T1000 (cell line): Measurements from ENCODE around the gene METAP2.

ENCODE experiments used
- DNase-seq: peaks from one replicate; lab custom pipeline; 2025; ENCODE audit warnings: mixed read lengths; lab: John Stamatoyannopoulos, UW

The METAP2 gene

GRCh38 chr12:95513599-95513998, 39.6 kb downstream of the METAP2 start:
- no peak for DNase-seq

GRCh38 chr12:95515197-95515596, 41.2 kb downstream of the METAP2 start:
- no peak for DNase-seq

- DNase-seq = no peak
Measured at GRCh38 chr12:95516757-95517156, 42.8 kb downstream of the METAP2 start.

GRCh38 chr12:95517246-95517645, 43.3 kb downstream of the METAP2 start:
- DNase-seq = no peak

GRCh38 chr12:95518944-95519343, 45.0 kb downstream of the METAP2 start:
- no peak for DNase-seq

GRCh38 chr12:95520816-95521215, 46.9 kb downstream of the METAP2 start:
- DNase-seq = no peak

GRCh38 chr12:95522692-95523091, 48.7 kb downstream of the METAP2 start:
- no peak for DNase-seq

- DNase-seq = no peak
Measured at GRCh38 chr12:95528431-95528830, 54.5 kb downstream of the METAP2 start.

- DNase-seq = no peak
Measured at GRCh38 chr12:95529693-95530225, 55.8 kb downstream of the METAP2 start.

- no peak for DNase-seq
Measured at GRCh38 chr12:95532851-95533250, 58.9 kb downstream of the METAP2 start.

GRCh38 chr12:95533985-95534384, 60.0 kb downstream of the METAP2 start:
- DNase-seq = no peak

- no peak for DNase-seq
Measured at GRCh38 chr12:95538006-95538405, 64.1 kb downstream of the METAP2 start.

- no peak for DNase-seq
Measured at GRCh38 chr12:95538656-95539055, 64.7 kb downstream of the METAP2 start.

GRCh38 chr12:95541436-95541835, 67.5 kb downstream of the METAP2 start:
- no peak for DNase-seq

GRCh38 chr12:95543305-95543704, 69.4 kb downstream of the METAP2 start:
- no peak for DNase-seq

GRCh38 chr12:95544756-95545155, 70.8 kb downstream of the METAP2 start:
- no peak for DNase-seq

GRCh38 chr12:95545303-95545702, 71.4 kb downstream of the METAP2 start:
- no peak for DNase-seq

GRCh38 chr12:95545731-95546490, 72.0 kb downstream of the METAP2 start:
- DNase-seq = no peak

- no peak for DNase-seq
Measured at GRCh38 chr12:95546491-95546813, 72.5 kb downstream of the METAP2 start.

GRCh38 chr12:95547522-95548055, 73.6 kb downstream of the METAP2 start:
- DNase-seq = no peak

- peak; percentile 4 for DNase-seq
Measured at GRCh38 chr12:95548056-95548538, 74.1 kb downstream of the METAP2 start.

- peak; percentile 54 for DNase-seq
Measured at GRCh38 chr12:95548539-95549391, 74.8 kb downstream of the METAP2 start.
